HepG2 (cell line): ENCODE data around the gene CCR9.

Source experiments
- FLYWCH1 ChIP-seq: sonication (generic); formaldehyde crosslinking; IDR thresholded peaks from 2 replicates; pipeline ENCODE4 v1.8.1; 2023; ENCODE audit warnings: mild to moderate bottlenecking, missing genetic modification reagents
- HNRNPUL1 ChIP-seq: fragments of 200-400 bp; formaldehyde crosslinking; IDR thresholded peaks from 2 replicates; pipeline ENCODE4 v1.6.1; 2017; ENCODE audit warnings: low read depth, mild to moderate bottlenecking, low read length, moderate library complexity
- IKZF1 ChIP-seq: fragments of 450-650 bp; IDR thresholded peaks from 2 replicates; pipeline ENCODE4 v1.7.1; 2016
- MAFF ChIP-seq: IDR thresholded peaks from 2 replicates; pipeline ENCODE4 v1.6.1; 2011; ENCODE audit warnings: low read depth, low read length, improper control_type of control experiment
- NBN ChIP-seq: fragments of 450-650 bp; conservative IDR thresholded peaks from 2 replicates; pipeline ENCODE4 v1.6.1; 2017
- NR2F2 ChIP-seq: IDR thresholded peaks from 2 replicates; pipeline ENCODE4 v1.6.1; 2012; ENCODE audit warnings: low read depth, inconsistent platforms, borderline replicate concordance
- RFX1 ChIP-seq: fragments of 450-650 bp; IDR thresholded peaks from 2 replicates; pipeline ENCODE4 v1.6.1; 2017
- ZNF547 ChIP-seq: sonication (generic); formaldehyde crosslinking; IDR thresholded peaks from 2 replicates; pipeline ENCODE4 v1.5.1; 2020; ENCODE audit warnings: mild to moderate bottlenecking, missing genetic modification reagents
- ZSCAN29 ChIP-seq: sonication (generic); formaldehyde crosslinking; conservative IDR thresholded peaks from 2 replicates; pipeline ENCODE4 v1.4.0; 2020; ENCODE audit warnings: mild to moderate bottlenecking, missing genetic modification reagents
- TF ChIP-seq, protein P1 (sequence below): sonication (generic); formaldehyde crosslinking; IDR thresholded peaks from 2 replicates; pipeline ENCODE4 v1.8.0; 2022; ENCODE audit warnings: mild to moderate bottlenecking, missing genetic modification reagents, moderate library complexity
- TF ChIP-seq, protein P2 (sequence below): sonication (generic); formaldehyde crosslinking; IDR thresholded peaks from 2 replicates; pipeline ENCODE4 v1.5.0; 2020; ENCODE audit warnings: mild to moderate bottlenecking, missing genetic modification reagents, moderate library complexity
- TF ChIP-seq, protein P3 (sequence below): sonication (generic); formaldehyde crosslinking; IDR thresholded peaks from 2 replicates; pipeline ENCODE4 v1.8.0; 2022; ENCODE audit warnings: low read depth, missing genetic modification reagents
- TF ChIP-seq, protein P4 (sequence below): sonication (generic); formaldehyde crosslinking; IDR thresholded peaks from 2 replicates; pipeline ENCODE4 v1.5.1; 2020; ENCODE audit warnings: mild to moderate bottlenecking, missing genetic modification reagents, borderline replicate concordance

DNA sequence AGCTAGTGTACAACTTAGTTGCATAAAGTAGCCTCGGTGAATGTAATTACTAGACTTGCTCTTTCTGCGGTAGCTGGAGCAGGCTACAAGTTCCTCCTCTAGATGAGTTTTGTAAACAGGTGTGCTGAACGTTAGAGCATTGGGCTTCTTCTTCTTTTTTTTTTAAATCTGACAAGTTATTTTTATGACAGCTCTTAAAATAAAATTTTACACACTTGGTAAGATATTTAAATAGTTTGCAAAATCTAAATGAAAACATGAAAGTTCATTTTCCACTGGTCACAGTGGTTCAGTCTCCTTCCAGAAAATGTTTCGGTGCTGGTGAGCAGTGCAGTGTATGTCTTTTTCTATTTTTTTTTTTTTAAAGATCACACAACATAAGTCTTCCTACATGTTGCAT, 3.0 kb downstream of the CCR9 start:
- TF ChIP-seq NBN (no peak), ZNF547 (CRISPR knock-in tag) (no peak), FLYWCH1 (CRISPR knock-in tag) (no peak), NR2F2 (no peak), MAFF (no peak), IKZF1 (no peak), ZSCAN29 (CRISPR knock-in tag) (no peak), HNRNPUL1 (no peak), RFX1 (no peak)
- TF ChIP-seq, protein P1, sequence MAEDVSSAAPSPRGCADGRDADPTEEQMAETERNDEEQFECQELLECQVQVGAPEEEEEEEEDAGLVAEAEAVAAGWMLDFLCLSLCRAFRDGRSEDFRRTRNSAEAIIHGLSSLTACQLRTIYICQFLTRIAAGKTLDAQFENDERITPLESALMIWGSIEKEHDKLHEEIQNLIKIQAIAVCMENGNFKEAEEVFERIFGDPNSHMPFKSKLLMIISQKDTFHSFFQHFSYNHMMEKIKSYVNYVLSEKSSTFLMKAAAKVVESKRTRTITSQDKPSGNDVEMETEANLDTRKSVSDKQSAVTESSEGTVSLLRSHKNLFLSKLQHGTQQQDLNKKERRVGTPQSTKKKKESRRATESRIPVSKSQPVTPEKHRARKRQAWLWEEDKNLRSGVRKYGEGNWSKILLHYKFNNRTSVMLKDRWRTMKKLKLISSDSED (CRISPR knock-in tag): no peak
- TF ChIP-seq, protein P2, sequence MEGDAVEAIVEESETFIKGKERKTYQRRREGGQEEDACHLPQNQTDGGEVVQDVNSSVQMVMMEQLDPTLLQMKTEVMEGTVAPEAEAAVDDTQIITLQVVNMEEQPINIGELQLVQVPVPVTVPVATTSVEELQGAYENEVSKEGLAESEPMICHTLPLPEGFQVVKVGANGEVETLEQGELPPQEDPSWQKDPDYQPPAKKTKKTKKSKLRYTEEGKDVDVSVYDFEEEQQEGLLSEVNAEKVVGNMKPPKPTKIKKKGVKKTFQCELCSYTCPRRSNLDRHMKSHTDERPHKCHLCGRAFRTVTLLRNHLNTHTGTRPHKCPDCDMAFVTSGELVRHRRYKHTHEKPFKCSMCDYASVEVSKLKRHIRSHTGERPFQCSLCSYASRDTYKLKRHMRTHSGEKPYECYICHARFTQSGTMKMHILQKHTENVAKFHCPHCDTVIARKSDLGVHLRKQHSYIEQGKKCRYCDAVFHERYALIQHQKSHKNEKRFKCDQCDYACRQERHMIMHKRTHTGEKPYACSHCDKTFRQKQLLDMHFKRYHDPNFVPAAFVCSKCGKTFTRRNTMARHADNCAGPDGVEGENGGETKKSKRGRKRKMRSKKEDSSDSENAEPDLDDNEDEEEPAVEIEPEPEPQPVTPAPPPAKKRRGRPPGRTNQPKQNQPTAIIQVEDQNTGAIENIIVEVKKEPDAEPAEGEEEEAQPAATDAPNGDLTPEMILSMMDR (CRISPR knock-in tag): no peak
- TF ChIP-seq, protein P3, sequence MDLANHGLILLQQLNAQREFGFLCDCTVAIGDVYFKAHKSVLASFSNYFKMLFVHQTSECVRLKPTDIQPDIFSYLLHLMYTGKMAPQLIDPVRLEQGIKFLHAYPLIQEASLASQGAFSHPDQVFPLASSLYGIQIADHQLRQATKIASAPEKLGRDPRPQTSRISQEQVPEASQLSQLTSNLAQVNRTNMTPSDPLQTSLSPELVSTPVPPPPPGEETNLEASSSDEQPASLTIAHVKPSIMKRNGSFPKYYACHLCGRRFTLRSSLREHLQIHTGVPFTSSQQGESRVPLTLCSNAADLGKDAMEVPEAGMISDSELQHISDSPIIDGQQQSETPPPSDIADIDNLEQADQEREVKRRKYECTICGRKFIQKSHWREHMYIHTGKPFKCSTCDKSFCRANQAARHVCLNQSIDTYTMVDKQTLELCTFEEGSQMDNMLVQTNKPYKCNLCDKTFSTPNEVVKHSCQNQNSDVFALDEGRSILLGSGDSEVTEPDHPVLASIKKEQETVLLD (CRISPR knock-in tag): no peak
- TF ChIP-seq, protein P4, sequence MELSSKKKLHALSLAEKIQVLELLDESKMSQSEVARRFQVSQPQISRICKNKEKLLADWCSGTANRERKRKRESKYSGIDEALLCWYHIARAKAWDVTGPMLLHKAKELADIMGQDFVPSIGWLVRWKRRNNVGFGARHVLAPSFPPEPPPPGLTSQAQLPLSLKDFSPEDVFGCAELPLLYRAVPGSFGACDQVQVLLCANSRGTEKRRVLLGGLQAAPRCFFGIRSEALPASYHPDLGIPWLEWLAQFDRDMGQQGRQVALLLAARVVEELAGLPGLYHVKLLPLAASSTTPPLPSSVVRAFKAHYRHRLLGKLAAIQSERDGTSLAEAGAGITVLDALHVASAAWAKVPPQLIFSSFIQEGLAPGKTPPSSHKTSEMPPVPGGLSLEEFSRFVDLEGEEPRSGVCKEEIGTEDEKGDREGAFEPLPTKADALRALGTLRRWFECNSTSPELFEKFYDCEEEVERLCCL (CRISPR knock-in tag): no peak
